GM21367 (cell line): ENCODE measurements around the gene NMRK2.
A peak's percentile ranks its signal among the peaks of the same experiment; 100 is the strongest.
"Not testable (repeated sequence)": the region's sequence is repeated elsewhere in the genome, so short reads cannot be mapped to it uniquely, and the experiment has no call there.

ENCODE experiments used
- ATAC-seq: cut with Tn5 transposase; IDR thresholded peaks from one replicate; pipeline ENCODE4 v1.9.1; 2021; ENCODE audit not compliant: unreplicated experiment

Gene NMRK2

DNA sequence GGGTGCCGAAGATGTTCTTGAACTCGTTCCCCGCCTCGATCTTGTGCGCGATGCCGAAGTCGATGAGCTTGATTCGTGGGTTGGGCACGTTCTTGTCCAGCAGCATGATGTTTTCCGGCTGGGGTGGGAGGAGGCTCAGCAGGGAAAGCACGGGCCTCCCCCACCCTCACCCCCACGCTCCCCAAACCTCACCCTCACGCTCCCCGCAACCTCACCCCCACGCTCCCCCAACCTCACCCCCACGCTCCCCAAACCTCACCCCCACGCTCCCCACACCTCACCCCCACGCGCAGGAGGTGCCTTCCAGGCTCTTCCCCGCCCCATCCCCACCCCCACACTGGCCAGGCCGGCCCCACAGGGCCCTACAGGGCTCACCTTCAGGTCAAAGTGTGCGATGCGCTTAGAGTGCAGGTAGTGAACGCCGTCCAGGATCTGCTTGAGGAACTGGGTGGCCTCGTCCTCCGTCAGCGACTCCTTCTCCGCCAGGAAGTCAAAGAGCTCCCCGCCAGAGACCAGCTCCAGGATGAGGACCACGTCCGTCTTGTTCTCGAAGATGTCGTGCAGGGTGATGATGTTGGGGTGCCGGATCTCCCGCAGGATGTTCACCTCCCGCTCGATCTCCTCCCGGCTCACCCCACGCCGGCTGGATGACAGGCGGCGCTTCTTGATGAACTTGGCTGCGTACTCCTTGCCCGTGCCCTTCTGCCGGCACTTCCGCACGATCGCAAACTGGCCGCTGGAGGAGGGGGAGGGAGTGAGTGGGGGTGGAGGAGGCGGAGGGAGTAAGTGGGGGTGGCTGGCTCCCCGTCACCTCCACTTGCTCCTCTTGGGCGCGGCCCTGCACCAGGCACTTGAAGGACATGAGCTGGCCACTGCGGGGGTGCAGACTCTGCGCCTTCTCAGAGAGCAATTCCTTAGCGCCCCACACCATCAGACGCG, 31.7 kb downstream of the NMRK2 start:
- no peak for ATAC-seq

DNA sequence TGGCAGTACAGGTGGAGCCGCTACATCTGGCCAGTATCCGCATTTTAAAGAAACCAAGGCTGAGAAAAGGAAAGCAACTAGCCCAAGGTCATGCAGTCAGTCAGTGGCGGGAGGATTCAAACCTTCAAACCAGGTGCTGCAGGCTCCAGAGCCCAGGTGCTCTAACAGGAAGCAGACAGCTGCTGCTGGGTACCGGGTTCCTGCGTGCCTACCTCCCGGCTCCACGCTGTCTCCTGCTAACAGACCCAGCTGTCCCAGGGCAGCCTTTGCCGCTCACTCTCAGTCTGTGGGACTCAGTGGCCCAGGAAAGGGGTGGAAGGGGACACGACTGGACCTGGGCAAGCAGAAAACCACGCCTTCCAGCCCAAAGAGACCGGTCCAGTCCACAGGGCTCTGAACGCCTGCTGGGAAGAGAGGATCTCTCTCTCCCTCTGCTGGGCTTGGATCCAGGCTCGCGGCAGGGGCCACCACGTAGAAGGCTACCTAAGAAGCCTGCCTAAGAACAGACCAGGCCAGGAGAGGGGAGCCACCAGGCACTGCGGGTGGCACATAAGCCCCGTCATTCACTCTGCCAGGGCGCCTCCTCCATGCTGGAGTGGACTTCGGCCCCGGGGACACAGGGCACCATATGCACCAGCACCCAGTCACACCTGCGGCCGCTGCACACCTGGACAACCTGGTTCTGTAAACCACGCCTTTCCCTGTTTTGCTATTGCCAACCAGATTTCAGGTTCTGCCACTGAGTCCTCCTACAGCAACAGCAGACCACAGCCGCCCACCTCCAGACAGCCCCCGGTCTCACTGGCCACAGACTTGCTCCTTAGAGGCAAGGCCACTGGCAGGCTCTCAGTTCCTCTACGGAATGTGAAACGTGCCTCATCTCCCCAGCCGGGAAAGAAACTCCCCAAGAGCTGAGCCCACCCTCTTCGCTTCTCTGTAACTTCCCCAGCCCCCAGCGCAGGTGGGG, 33.5 kb downstream of the NMRK2 start:
- ATAC-seq = no peak

DNA sequence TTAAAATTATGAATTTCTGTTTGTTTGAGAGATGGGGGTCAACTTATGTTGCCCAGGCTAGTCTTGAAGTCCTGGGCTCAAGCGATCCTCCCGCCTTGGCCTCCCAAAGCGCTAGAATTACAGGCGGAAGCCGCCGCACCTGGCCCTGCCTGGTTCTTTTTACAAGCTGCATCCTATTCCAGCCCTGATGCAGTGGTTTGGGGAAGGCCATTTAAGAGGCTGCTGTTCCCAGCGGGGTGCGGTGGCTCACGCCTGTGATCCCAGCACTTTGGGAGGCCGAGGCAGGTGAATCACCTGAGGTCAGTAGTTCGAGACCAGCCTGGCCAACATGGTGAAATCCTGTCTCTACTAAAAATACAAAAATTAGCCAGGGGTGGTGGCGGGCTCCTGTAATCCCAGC, 35.1 kb downstream of the NMRK2 start:
- ATAC-seq = not testable (repeated sequence)

DNA sequence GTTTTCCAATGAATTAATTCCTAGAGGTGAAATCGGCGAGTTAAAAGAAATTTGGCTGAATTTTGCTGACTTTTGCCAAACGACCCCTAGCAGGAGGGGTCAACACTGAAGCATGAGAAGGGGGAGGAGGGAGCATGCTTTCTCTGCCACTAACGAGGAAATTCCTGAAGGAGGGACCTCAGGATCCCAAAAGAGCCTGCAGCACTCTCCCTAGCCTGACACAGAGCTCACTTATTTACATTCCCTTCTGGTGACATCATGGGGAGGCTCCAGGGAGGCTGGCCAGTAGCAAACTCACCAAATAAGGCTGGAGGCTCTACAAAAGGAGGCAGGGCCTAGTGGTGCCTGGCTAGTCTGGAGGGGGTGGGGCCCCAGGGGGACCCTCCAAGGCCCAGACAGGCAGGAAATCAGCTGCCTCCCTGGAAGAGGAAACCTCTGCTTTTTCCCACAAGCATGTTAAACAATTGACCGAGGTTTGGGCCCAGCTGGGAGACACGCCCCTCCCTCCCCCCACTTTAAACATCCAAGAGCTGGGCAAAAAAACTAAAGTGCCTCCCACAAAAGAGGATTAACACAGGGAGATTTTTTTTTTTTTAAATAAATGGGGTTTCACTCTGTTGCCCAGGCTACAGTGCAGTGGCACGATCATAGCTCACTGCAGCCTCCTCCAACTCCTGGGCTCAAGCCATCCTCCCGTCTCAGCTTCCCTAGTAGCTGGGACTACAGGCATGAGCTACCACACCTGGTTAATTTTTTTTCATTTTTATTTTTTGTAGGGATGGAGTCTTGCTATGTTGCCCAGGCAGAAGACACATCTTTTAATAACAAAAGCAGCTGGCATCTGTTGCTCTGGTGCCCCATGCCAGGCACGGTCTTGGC, 35.9 kb downstream of the NMRK2 start:
- no peak for ATAC-seq

DNA sequence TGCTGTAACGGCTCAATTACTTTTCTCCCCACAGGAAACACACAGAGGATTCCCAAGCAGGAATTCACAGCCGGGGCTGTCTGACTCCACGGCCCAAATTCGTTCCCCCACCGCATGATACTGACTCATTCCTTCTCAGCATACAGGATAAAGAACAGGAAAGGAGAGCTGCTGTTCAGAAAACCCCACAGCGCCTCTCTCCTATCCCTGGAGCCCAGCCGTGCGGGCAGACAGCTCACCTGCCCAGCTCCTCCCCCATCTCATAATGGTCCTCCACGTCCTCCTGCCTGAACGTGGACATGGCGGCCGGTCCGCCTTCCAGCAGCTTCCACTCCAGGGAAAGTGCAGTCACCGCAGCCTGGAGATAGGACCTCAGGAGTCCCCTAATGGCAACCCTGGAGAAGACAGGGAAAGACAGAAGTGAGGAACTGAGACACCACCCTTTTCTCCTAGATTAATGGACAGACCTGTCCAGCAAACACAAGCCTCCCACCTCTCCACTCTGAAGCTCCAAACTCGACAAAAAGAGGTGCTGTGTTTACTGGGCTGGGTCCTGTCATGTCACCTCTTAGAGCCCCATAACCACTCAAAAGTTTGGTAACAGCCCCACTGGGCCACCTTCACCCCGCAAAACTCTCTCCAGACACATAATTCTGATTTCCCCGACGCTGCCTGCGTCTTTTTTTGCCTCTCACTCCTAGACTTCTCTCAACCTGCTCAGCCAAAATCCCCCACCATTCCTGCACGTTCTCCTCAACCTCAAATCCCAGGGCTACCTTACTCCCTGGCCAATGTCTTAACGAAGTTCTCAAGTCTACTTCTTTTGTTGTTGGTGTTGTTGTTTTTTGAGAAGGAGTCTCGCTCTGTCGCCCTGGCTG, 36.8 kb downstream of the NMRK2 start:
- no peak for ATAC-seq

DNA sequence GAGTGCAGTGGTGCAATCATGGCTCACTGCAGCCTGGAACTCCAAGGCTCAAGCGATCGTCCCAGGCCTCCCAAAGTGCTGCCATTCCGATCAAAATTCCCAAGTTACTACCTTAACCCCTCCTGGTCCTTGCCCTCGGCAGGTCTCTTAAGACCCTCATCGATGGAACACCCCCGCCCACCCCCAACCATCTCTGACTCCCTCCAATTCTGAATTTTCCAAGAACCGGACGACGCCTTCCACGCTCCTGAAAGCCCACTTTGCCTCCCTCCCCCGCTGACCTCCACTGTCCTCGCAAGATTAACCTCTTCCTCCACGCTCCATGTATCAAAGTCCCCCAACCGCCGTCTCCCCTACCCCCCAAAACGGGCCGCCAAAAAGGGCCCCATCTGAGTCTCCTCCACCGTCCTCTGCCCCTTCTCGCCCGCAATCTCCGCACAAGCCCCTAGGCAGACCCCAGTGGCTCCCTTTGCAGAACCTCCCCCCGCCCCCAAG, 37.5 kb downstream of the NMRK2 start:
- ATAC-seq = no peak

DNA sequence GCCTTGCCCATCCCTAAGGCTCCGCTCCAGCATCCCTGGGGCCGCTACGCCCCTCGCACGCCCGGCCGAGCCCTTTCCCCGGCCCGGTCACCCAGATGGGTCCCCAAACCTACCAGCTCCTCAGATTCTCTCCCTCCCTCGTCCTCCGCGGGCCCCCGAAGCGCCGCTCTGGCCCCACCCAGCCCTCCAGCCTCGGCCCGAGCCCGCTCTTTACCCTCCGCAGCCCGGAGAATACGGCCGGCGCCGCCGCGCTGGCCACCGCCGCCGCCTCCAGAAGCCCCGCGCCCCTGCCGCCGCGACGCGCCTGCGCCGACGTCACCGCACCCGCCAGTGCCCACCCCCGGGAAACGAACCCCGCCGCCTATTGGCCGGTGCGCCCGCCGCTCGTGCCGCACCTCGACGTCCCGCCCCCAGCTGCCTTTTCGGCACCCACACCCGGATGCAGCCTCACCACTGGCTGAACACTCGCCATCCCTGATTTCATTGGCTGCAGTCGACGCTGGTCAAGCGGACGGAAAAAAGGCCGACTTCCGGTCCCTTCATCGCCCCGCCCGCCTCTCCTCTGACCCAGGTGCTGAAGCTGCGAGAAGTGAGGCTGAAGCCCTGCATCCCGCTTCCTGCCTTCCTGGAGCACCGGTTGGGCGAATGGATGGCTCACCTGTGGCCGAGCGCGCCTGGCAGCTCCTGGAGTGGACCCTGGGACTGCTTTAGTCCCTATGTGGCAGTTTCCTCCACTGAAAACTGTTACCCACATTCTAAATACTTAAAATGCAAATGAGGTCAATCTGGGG, 38.1 kb downstream of the NMRK2 start, which contains the start of gene DAPK3:
Gene DAPK3 (minus strand): TSS at position 292 of the 791 bp plus-strand sequence. CDS start 1,364 bp downstream, outside the sequence.
- ATAC-seq = peak; percentile 90

DNA sequence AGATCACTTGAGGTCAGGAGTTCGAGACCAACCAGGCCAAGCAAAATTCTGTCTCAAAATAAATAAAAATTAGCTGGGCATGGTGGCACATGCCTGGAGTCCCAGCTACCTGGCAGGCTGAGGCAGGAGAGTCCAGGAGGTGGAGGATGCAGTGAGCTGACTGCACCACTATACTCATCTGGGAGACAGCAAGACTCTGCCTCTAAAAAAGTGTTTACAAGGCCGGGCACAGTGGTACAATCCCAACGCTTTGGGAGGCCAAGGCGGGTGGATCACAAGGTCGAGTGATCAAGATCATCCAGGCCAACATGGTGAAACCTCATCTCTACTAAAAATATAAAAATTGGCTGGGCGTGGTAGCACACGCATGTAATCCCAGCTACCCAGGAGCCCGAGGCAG, 42.3 kb downstream of the NMRK2 start:
- ATAC-seq = no peak

DNA sequence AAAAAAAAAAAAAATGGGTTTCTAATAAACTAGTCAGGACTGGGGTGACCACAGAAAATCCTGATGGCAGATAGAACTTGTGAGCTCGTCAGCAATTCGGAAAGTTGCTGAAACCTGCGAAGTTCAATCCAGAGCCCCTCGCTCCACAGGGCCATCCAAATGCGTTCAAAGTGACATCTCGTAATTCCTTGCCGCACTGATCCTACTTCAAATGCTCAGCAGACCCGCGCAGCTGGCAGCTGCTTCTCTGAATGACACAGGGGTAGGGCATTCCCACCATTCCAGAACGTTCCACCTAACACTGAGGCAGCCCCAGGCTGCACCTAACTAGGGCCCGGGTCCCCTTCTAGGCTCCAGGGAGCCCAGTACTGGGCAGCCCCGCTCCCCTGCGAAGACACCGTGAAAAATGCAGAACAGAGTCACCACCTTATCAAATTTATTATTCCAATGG, 42.8 kb downstream of the NMRK2 start:
- ATAC-seq = no peak

DNA sequence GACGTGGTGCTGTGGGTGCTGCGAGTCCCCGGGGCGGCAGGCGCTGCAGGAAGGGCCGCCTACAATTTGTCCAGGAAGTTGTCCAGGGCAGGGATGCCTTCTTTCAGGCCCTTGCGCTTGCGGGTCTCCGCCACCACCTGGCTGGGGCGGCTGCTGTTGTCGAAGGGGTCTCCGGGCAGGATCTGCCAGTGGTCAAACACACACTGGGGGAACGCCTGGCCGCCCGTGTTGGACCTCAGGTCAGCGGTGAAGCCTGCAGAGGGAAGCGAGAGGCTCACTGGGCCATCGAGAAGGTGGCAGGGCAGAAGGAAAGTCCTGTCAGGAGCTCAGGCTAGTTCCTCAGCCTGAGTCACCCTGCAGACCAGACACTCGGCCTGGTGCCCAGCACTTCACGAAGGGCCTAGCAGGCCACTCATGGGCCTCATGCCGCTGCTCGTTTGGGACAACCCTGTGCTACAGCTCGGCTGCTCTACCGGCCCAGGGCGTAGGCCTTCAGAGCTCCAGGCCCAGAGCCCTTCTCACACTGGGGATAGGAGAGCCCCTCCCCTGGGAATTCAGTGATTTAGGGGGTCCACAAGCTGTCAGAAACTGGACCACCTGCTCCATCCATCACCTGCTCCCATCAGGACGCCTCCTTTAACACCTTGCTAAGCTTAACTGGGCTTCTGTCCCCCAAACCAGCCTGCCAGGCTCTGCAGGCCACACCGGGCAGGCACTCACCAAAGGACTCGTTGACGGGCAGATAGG, 43.8 kb downstream of the NMRK2 start:
- no peak for ATAC-seq

DNA sequence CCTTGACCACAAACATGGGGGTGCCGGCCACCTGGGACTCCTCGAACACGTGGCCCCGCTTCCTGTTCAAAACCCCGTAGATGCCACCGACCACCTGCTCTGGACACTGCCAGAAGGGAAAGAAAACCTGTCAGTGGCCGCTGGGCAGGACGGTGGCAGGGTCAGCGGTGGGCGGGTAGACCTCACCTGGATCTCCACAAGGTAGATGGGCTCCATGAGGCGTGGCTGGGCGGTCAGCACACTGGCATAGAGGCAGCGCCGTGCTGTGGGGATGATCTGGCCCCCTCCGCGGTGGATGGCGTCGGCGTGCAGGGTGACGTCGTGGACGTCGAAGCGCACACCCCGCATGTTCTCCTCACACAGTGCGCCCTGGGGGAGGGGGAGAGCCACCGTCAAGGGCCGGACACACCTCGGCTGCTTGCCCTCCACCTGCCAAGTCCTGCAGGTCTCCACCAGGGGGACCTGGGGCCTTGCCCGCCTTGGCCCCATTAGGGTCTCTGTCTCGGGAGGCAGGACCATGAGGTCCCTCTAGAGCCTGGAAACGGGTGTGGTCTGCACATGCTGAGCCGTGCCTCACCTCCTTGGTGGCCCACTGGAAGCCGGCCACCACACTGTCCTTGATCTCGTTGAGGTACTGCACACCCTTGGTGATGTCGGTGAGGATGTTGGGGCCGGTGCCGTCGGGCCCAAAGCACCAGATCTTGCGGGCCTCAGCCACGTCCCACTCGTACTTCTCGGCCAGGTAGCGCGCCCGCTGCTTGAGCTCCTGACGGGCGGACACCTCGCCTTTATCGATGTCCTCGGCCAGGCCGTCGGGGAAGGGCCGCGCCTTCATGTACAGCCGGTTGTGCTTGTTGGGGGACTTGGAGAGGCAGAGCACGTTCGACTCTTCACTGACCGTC, 44.6 kb downstream of the NMRK2 start:
- ATAC-seq = no peak

DNA sequence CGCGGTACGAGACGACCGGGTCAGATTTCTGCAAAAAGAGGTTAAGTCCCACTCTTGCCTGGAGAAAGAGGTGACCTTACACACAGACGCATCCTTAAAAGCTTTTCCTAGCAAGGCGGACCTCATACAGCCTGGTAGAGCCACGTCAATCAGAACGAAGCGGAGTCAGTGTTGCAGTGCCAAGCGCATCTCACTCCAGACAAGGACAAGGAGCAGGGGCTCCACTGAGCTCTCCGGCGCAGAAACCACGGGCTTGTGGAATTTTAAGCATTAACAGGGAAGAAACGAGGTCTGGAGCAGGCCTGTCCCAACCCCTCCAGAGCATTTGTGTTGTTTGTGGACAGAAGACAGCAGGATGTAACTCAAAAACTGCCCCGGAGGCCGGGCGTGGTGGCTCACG, 45.3 kb downstream of the NMRK2 start:
- no peak for ATAC-seq

DNA sequence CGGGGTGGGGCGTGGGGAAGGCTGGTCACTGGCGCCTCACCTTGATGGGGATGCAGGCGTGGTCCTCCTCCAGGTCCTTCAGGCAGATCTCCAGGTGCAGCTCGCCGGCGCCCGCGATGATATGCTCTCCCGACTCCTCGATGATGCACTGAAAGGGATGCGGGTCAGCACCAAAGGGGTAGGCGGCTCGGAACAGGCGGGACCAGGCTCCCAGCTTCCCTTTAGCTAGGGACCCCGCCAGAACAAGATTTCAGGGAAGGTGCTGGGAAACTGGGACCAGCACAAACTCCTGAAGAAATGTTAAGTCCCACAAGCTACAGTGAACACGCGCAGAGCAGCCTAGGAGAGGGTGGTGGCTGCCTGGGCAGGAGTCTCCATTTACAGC, 46.4 kb downstream of the NMRK2 start:
- ATAC-seq = no peak

DNA sequence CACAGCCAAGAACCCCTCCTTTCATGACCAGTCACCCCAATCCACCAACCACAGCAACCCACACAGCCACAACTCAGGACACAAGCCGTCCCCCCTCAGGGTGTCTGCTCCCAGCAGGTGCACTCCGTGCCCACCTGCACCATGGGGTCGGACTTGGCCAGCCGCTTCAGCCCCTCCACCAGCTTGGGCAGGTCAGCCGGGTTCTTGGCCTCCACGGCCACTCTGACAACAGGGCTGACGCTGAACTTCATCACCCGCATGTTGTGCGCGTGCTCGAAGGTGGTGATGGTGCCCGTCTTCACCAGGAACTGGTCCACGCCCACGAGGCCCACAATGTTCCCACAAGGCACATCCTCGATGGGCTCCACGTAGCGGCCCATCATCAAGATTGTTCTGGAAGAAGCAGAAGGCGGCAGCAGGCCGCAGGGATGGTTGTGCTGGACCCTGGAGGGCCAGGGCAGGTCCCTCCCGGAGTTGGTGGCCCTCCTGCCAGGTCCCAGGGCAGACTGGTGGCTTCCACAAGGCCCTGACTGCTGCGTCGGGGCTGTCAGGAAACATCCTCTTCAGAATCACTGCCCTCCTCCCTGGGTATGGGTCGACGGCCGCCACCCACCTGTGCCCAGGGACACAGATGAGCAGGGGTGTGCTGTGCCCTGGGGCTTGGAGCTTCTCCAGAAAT, 46.9 kb downstream of the NMRK2 start:
- no peak for ATAC-seq

DNA sequence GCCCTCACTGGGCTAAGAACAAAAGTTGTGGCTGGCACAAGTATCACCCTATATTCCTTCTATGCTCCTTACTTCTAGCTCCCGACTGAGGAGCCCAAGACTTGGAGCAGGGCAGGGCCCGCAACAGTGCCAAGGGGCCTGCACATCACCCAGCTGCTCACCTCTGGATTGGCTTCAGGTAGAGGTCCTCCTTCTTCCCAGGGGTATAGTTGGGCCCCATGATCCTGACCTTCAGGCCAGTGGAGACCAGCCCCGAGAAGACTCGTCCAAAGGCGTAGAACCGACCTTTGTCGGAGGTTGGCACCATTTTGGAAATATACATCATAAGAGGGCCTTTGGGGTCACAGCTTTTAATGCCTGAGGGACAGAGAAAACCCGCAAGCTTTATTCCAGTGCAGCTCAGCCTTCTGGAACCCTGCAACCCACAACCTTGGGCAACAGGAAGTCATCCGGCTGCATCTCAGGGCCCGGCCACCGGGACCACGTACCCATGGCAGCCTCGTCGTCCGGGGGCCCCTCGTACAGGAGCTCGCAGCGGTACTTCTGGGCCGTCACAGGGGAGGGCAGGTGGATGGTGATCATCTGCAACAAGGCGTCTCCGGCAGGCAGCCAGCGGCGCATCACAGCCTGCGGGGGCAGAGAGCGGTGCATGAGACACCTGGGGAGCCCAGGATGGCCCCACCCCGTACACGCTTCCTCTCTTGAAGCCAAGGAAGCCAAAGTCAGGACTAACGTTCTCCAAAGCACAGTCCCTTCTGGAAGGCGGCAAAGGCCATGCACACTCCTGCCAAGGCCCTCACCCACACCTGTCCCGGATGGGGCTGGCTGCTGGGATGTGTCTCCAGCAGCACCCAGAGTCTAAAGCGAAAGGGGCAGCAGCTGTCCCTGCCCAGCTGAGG, 47.7 kb downstream of the NMRK2 start:
- ATAC-seq = no peak
